Stimulated activated CD8-positive, alpha-beta memory T cell treated with anti-CD3 and anti-CD28 coated beads, Interleukin-15, amount 100 ng/mL, for 4 hours (primary cell): Measurements from ENCODE around the gene TRIOBP.
"Not testable (repeated sequence)": the region's sequence is repeated elsewhere in the genome, so short reads cannot be mapped to it uniquely, and the experiment has no call there.

ENCODE experiments used
- DNase-seq, 2 donors: peaks; one replicate each; pipeline ENCODE4 v3.0.0-alpha.2; 2020; ENCODE audit warnings: low read depth in 2 of 2

TRIOBP gene

DNA sequence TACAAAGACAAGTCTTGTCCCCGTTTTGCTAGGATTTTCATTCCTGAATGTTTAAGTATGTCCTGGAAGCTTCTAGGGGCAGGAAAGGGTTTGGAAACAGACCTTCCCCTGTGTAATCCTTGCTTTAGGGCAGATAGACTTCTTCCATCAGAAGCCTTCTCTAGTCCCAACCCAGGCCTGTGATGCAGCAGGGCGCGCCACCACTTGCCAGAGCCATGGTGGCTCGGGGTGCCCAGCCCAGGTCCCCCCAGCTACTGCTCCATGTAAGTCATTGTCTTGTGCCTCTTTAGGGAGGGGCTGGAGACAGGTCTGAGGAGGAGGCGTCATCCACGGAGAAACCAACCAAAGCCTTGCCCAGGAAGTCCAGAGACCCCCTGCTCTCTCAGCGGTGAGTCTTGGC, 6.4 kb upstream of the TRIOBP start:
- no peak for DNase-seq

DNA sequence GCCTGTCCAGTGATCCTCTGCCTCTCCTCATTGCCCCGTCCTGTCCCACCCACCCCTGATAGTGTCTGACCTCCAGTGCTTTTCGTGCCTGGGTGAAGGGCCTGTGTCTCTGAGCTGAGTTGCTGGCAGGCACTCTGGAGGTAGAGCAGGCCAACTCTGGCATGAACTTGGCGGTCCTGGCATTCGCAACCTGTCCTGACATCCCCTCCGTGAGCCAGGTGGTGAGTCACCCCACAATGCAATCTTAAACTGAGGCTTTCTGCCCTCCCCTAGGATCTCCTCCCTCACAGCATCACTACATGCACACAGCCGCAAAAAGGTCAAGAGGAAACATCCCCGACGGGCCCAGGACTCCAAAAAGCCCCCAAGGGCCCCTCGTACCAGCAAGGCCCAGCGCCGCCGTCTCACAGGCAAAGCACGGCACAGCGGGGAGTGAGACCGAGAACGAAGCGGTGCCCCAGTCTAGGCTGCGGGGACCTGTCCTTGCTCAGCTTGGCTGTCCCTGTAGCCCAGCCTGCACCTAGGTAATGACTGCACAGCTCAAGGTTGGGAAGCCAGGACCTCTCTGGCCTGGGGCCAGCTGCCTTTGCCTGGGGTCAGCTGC, 5.8 kb upstream of the TRIOBP start:
- DNase-seq = no peak

DNA sequence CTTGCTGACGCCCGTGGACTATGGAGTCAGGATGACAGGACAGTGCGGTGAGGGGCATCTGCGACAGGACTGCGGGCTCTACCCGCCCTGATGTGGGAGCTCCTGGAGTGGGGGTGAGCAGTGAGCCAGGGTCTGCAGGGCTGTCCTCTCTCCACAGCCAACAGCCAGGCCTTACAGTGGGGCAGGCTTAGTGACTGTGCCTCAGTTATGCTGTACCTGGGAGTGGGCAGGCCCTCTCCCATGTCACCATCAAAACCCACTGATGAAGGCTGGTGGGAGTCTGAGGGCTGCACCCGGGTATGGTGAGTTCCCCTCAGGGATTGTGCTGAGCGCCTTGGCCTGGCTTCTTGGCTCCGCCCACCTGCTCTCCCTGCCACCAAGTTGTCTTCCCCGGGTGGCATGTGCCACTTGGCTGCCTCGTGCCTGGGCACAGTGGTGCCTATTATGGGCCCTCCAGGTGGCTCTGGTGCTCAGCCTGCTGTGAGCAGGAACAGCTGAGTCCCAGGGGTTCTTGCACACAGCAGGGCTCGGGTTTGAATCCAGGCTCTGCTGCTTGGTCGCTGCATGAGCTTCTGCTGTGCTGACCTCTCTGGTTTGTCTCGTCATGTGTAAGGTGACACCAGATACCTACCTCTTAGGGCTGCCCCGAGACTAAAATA, 4.1 kb upstream of the TRIOBP start:
- DNase-seq = no peak

DNA sequence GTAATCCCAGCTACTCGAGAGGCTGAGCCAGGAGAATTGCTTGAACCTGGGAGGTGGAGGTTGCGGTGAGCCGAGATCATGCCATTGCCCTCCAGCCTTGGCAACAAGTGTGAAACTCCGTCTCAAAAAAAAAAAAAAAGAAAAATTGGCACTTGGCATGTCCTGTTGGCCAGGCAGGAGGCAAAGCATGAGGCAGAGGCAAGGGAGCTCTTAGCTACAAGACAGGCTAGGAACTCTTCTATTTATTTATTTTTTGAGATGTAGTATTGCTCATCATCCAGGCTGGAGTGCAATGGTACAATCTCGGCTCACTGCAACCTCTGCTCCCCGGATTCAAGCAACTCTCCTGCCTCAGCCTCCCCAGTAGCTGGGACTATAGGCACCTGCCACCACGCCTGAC, 2.7 kb upstream of the TRIOBP start:
- DNase-seq = not testable (repeated sequence)

DNA sequence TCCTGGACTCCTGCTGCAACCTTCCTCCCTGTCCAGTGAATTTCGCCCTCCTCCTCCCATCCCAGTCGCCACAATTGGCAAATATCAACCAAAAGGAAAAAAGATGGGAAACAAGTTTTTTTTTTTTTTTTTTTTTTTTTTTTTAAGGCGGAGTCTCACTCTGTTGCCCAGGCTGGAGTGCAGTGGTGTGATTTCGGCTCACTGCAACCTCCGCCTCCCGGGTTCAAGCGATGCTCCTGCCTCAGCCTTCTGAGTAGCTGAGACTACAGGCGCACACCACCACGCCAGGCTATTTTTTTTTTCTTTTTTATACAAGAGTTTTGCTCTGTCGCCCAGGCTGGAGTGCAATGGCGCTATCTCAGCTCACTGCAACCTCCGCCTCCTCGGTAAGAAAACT, 590 bp upstream of the TRIOBP start:
- not testable (repeated sequence) for DNase-seq

DNA sequence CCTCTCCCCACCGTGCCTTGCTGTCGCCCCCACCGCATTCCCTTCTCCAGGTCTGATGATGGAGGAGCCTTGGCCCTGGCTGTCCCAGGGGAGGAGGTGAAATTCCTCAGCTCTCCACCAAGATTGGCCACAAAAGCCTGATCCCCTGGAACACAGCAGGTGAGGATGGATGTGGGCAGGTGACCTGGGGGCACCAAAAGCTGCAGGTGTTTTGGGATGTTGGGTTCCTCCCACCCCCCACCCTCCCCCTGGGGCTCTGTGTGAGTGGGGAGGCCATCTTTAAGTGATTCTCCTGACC, 639 bp downstream of the TRIOBP start:
- DNase-seq = no peak

DNA sequence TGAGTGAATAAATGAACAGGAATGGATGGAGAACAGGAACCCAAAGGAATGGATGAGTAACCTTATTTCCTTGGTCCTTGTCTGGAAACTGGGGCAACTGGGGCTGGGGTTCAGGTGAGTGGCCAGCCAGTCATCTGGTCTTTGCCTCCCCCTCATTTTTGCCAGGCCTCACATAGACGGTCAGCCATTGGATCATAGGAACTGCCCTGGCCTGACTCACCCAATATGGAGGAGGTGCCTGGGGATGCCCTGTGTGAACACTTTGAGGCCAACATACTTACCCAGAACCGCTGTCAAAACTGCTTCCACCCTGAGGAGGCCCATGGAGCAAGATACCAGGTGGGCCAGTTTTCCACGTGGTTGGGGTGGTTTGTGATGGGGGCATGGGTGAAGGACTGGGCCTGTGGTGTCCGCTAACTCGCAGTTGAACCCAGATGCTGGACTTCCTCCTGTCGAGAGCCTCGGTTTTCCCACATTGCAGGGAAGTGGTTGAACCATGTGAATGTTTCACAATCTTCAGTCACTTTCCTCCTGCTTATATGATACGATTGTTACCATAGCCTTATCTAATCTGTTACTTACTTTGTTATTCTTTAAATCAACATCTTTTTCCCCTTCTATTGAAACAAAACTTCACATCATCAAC, 4.4 kb downstream of the TRIOBP start:
- DNase-seq = no peak

DNA sequence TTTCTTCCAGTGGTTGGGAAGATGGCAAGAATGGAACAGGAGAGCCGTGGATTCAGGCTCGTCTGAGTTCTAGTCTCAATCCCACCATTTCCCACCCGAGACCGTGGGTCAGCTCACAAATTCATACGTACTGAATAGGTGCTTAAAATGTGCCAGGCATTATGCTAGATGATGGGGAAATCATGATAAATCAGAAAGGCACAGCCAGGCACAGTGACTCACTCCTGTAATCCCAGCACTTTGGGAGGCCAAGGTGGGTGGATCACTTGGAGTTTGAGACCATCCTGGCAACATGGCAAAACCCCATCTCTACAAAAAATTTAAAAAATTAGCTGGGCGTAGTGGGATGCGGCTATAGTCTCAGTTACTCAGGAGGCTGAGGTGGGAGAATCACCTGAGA, 7.1 kb downstream of the TRIOBP start:
- no peak for DNase-seq

DNA sequence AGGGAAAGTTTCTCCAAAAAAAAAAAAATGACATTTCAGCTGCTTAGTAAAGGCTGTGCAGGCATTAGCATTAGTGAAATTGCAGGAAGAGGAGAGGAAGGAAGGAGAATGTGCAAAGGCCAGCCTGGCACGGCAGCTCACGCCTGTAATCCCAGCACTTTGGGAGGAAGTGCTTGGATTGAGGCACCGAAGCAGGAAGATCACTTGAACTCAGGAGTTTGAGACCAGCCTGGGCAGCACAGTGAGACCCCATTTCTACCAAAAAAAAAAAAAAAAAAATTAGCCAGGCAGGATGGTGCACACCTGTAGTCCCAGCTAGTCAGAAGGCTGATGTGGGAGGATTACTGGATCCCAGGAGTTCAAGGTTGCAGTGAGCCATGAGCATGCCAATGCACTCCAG, 7.8 kb downstream of the TRIOBP start:
- DNase-seq = no peak

DNA sequence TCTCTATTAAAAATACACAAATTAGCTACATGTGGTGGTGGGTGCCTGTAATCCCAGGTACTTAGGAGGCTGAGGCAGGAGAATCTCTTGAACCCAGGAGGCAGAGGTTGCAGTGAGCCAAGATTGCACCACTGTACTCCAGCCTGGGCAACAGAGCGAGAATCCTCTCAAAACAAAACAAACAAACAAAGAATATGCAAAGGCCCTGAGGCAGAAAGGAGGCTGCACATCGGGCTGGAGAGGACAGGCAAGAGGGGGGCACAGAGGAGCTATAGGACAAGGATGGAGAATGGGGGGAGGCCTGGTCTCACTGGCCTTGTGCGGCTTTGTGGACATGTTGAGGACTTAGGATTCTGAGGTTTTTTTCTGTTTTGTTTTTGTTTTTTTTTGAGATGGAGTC, 8.4 kb downstream of the TRIOBP start:
- no peak for DNase-seq

DNA sequence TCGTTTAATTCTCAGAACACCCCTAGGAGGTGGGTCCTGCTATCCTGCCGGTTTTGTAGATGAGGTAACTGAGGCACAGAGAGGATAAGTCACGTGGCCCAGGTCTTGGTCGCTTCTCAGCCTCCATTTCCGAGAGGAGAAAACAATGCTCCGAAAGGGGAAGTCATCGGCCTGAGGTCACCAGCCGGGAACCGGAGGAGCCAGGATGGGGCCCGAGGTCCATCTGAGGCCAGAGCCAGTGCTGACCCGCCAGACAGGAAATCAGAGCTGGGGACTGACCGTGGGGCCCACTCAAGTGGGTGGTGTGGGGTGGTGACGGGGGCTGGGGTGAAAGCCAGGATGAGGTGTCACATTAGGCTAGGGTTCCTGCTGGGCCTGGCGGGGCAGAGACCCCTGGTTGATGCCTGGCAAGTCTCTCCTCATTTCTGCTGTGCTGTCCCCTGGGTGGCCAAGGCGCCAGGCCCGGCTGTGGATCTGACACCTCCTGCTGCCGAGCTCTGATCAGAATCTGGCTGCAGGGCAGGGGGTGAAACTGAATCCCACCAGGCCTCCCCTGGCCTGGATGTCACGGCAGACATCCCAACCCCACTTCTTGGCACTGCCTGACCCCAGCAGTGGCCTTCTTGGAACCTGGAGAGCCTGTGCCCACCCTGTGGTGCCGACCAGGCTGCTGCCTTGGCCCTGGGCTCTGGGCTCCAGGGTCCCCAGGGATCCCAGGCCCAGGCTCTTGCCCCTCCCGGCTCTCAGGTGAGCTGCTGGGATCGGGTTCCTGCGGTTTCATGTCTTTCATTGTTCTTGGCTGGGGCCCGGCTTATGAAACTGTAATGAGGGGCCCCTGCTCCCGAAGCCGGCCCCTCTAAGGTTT, 12.0 kb downstream of the TRIOBP start:
- no peak for DNase-seq

DNA sequence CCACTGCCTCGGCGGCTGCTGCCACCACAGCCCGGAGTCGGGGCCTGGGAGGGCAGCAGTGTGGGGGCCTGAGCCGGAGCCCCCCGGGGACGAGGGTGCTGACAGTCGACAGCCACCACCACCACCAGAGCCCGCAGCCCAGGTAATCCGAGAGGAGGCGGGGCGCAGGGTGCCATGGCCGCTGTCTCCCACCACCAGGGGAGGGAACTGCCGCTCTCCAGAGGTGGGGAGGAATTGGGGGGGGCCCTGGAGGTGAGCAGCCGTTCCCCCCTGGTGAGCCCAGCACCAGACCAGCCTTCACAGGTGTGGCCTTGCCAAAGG, 12.6 kb downstream of the TRIOBP start:
- no peak for DNase-seq

DNA sequence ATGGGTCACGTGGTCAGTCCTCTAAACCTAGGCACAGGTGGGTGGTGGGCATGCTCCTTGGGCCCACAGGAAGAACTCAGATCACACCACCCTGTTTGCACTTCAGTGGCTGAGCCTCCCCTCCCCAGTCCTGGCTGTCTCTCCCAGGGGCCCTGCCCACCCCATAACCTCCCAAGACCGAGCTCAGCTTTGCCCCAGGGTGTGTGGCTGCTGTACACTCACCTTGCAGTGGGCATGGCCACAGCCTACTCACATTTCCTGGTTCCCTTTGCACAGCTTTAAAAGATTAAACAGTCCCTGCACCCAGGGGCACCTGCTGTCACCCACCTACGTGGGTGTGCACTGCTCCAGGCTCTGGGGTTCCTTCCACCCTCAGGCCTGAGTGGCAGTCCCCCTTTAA, 13.8 kb downstream of the TRIOBP start:
- no peak for DNase-seq

DNA sequence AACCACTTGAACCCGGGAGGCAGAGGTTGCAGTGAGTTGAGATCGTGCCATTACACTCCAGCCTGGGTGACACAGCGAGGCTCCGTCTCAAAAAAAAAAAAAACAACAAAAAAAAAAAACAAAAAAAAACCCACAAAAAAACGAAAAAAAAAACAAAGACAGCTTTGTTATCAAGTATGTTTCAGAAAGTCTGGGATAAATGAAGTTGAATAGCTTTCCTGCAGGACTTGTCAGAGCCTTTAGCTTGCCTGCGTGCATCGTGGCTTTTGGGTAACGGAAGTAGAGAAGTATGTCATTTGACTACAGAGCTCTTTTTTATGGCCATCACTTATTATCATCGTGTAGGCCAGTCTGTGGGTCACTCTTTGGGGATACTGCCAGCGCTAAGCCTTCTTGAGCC, 14.6 kb downstream of the TRIOBP start:
- DNase-seq = no peak

DNA sequence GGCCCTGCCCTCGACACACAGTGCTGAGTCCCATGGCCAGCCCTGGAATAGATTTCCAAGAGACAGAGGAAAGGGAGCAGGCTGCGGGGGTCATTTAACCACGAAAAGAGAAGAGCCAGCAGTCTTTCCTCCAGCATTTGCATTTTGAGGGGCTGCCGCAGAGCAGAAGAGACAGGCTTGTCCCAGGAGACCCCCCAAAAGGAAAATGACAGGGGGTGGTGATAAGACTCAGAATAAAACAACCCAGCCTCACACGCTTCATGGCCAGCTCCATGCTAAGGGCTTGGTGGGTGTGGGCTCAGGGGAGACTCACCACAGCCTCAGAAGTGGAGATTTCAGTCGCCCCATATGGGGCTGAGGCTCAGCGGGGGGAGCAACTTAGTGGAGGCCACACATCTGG, 16.9 kb downstream of the TRIOBP start:
- DNase-seq = no peak

DNA sequence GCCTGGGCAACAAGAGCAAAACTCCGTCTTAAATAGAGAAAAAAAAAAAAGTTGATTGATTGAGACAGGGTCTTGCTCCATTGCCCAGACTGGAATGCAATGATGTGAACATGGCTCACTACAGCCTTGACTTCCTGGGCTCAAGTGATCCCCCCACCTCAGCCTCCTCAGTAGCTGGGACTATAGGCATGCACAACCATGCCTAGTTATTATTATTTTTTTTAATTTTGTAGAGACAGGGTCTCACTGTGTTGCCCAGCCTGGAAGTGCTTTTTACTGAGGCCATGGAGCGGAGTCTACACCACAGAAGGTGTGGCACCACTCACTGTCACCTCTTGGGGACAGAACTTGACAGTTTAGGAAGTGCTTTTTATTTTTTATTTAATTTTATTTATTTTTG, 17.8 kb downstream of the TRIOBP start:
- DNase-seq = no peak

DNA sequence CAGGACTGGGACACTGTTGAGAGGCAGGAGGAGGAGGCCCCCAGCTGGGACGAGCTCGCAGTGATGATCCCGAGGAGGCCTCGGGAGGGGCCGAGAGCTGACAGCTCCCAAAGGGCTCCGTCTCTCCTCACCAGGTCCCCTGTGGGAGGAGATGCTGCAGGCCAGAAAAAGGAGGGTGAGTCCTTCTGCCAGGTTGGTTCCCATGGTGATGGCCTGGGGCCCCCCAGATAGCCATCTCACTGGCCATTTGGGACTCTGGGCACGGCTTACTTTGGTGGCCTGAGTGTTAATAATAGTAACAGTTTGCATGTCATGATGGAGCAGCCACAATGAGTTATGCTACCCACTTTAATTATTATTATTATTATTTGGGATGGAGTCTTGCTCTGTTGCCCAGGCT, 18.9 kb downstream of the TRIOBP start:
- DNase-seq = no peak

DNA sequence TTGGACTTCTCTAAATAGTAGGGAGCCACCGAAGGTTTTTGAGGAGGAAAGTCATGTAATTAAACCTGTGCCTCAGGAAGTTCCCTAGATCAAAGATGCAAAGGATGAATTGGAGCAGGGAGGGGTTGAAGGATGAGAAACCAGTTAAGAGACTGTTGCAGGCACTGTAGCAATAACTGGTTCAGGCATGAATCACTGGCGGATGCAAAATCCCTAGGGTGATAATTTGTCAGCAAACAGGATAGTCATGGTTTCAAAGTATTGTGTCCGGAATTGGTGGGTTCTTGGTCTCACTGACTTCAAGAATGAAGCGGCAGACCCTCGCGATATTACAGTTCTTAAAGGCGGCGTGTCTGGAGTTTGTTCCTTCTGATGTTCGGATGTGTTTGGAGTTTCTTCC, 19.9 kb downstream of the TRIOBP start:
- DNase-seq = no peak

DNA sequence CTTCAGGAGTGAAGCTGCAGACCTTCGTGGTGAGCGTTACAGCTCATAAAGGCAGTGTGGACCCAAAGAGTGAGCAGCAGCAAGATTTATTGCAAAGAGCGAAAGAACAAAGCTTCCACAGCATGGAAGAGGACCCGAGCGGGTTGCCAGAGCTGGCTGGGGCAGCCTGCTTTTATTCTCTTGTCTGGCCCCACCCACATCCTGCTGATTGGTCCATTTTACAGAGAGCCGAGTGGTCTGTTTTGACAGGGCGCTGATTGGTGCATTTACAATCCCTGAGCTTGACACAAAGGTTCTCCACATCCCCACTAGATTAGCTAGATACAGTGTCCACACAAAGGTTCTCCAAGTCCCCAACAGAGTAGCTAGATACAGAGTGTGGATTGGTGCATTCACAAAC, 20.4 kb downstream of the TRIOBP start:
- DNase-seq = not testable (repeated sequence)

DNA sequence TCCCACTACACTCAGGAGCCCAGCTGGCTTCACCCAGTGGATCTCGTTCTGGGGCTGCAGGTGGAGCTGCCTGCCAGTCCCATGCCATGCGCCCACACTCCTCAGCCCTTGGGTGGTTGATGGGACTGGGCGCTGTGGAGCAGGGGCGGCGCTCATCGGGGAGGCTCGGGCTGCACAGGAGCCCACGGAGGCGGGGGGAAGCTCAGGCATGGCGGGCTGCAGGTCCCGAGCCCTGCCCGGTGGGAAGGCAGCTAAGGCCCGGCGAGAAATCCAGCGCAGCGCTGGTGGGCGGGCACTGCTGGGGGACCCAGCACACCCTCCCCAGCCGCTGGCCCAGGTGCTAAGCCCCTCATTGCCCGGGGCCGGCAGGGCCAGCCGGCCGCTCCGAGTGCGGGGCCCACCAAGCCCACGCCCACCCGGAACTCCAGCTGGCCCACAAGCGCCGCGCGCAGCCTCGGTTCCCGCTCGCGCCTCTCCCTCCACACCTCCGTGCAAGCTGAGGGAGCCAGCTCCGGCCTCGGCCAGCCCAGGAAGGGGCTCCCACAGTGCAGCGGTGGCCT, 21.0 kb downstream of the TRIOBP start:
- DNase-seq = not testable (repeated sequence)

DNA sequence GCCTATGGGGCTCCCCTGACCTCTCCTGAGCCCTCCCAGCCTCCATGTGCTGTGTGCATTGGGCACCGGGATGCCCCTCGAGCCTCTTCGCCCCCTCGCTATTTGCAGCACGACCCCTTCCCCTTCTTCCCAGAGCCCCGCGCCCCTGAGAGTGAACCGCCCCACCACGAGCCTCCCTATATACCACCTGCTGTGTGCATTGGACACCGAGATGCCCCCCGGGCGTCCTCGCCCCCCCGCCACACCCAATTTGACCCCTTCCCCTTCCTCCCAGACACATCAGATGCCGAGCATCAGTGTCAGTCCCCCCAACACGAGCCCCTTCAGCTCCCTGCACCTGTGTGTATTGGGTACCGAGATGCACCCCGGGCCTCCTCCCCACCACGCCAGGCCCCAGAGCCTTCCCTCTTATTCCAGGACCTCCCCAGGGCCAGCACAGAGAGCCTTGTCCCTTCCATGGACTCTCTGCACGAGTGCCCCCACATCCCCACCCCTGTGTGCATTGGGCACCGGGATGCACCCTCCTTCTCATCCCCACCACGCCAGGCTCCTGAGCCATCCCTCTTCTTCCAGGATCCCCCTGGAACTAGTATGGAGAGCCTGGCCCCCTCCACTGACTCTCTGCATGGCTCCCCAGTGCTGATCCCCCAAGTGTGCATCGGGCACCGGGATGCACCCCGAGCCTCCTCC, 28.8 kb downstream of the TRIOBP start:
- DNase-seq = no peak
